Medulla oblongata (tissue), 1 donor: ENCODE results near the gene HSFX3.
"Not testable (repeated sequence)": the region's sequence is repeated elsewhere in the genome, so short reads cannot be mapped to it uniquely, and the experiment has no call there.

ENCODE experiments used
- DNase-seq: peaks from one replicate; pipeline ENCODE4 v3.0.0-alpha.2; 2015; ENCODE audit errors: extremely low spot score

The HSFX3 gene

DNA sequence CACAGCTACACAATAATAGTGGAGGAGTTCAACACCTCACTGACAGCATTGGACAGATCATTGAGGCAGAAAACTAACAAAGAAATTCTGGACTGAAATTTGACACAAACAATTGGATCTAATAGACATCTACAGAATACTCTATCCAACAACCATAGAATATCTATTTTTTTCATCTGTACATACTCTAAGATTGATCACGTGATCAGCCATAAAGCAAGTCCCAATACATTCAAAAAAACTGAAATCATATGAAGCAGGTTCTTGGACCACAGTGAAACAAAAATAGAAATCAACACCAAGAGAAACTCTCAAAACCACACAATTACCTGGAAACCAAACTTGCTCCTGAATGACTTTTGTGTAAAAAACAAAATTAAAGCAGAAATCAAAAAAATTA, 32.4 kb downstream of the HSFX3 start:
- no peak for DNase-seq

- DNase-seq = no peak
Observed at GRCh38 chrX:149516604-149517003, 33.1 kb downstream of the HSFX3 start.

DNA sequence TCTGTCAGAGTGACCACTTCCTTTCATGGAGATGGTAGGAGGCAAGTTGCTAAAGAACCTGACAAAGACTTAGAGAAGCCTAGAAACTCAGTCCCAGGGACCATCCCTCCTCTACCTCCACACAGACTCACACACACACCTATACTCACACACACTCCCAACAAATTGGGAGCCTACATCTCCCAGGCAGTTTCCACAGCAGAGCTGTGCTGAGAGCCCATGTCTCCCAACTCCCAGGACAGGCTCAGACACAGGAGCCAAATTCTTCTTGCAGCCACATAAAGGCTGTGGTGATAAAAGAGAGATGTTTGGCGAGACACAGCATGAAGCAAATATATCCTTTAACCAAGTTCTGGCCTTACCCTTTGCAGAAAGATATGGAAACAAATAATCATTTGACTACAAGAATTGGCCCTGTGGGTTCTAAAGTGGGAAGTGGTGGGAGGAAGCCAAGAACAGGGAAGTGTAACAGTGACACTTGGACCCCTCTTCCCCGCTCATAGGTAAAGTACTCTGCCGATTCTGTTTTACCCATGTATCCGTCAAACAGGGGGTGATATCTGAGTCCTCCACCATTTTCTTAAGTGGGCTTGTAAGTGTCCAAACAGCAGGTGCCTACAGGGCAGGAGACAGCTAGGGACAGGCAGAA, 33.6 kb downstream of the HSFX3 start:
- no peak for DNase-seq

- no peak for DNase-seq
Observed at GRCh38 chrX:149513825-149514428, 35.8 kb downstream of the HSFX3 start.

- DNase-seq = peak; percentile 78
Observed at GRCh38 chrX:149512225-149512885, 37.4 kb downstream of the HSFX3 start.

DNA sequence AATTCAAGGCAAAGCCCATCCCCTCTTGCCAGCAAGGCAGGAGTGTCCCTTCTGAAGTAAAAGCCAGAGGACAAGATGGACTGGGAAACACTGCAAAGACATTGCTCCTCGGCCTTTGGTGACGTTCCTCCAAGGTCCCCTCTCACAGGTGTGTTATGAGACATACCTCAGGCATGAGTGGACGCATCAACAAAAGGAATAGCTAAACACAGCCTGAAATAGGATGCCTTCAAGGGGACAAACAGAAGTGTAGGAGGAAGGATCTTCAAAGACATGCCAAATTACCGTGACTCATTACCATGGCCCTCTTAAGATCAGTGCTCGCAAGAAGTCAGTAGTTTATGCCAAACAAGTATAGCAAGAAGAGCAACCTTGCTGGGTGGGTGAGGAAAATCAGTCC, 38.6 kb downstream of the HSFX3 start:
- no peak for DNase-seq

DNA sequence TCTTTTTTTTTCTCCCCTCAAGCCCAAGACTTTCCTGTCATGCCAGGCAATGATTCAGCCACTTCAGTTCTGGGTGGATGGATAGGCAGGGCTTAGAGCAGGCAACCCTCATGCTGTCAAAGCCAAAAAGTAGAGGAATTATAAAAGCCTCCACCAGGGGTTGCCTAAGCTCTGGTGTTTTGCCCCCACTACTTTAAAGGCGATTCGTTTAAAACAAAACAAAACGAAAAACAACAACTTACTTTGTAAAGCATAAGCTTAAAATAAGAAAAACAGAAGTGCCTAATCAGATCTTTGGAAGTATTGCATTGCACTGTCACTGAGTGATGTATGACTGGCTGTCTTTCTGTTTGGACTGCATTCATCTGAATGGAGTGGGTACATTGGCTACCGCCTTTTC, 39.3 kb downstream of the HSFX3 start:
- no peak for DNase-seq

DNA sequence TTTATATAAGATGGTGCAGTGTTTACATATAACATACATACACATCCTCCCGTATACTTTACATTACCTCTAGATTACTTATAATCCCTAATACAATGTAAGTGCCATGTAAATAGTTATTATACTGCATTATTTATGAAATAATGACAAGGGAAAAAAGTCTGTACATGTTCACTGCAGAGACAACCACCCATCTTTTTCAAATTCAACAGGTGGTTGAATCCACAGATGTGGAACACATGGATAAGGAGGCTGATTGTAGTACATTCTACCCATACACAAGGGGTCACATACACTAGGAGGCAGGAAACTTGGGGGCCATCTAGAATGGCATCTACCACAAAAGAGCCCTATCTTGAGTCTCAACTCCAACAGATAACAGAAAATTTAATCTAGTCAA, 41.3 kb downstream of the HSFX3 start:
- no peak for DNase-seq

GRCh38 chrX:149506349-149506748, 43.4 kb downstream of the HSFX3 start:
- DNase-seq = no peak

DNA sequence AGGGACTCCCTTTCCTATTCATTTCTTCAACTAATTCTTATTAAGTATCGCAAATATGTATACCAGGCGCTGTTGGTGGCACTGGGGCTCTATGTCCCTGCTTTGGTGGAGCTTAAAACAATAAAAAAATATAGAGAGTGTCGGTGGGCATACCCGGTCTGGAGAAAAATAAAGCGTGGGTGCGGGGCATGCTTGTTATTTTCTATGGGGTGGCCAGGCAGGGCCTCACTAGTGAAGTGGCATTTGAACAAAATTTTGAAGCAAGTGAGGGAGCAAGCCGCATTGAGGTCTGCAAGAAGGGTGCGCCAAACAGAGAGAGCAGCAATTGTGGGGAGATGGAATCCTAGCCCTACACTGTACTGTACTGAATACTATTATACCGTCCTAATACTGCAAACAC, 44.1 kb downstream of the HSFX3 start:
- DNase-seq = no peak

- peak; percentile 88 for DNase-seq
Observed at GRCh38 chrX:149504915-149505651, 44.6 kb downstream of the HSFX3 start, which contains the start of gene IDS. Gene IDS (minus strand): TSS chrX:149505306. CDS start chrX:149505137, 169 bp downstream.

- no peak for DNase-seq
Observed at GRCh38 chrX:149504226-149504914, 45.4 kb downstream of the HSFX3 start.

- not testable (repeated sequence) for DNase-seq
Observed at GRCh38 chrX:149503446-149503845, 46.3 kb downstream of the HSFX3 start.

- not testable (repeated sequence) for DNase-seq
Observed at GRCh38 chrX:149502923-149503322, 46.8 kb downstream of the HSFX3 start.

- no peak for DNase-seq
Observed at GRCh38 chrX:149499766-149500165, 50.0 kb downstream of the HSFX3 start.

GRCh38 chrX:149498767-149499166, 51.0 kb downstream of the HSFX3 start:
- DNase-seq = no peak
